ENCODE data around the gene SCYGR5.

GRCh38 chr2:227687189-227687588 lies 20.6 kb downstream of the SCYGR5 start:
- TF ChIP-seq CTCF (IDR thresholded peaks at IDR 0.05) (no peak), POLR2AphosphoS5 (IDR thresholded peaks at IDR 0.05) (no peak), POLR2A (IDR thresholded peaks at IDR 0.05) (no peak), EP300 (IDR thresholded peaks at IDR 0.05) (no peak)

Data from gastroesophageal sphincter (tissue), 3 donors.